OCI-LY7 (cell line): ENCODE results near the gene NABP2. TPM values are rescaled to one million over a fixed set of nuclear protein-coding genes. Genes with fewer than 3 reads are reported as not detected.
A peak's percentile ranks its signal among the peaks of the same experiment; 100 is the strongest.
"Not testable (repeated sequence)": the region's sequence is repeated elsewhere in the genome, so short reads cannot be mapped to it uniquely, and the experiment has no call there.

Source experiments
- BruUV-seq: library from RNA; stranded (reverse); fragments of 400-500 nt; replicated peaks from 2 replicates; lab custom pipeline; 2021; lab: Mats Ljungman, UMichigan
- CTCF ChIA-PET: fragments of 300-600 bp; sonication (Branson Sonifier 250); formaldehyde crosslinking; loops from one replicate; lab custom pipeline; 2022; ENCODE audit warnings: antibody characterized with exemption; ENCODE audit not compliant: unreplicated experiment; lab: Charles Lee
- POLR2A ChIA-PET: fragments of 300-600 bp; sonication (Branson Sonifier 250); formaldehyde crosslinking; loops from one replicate; lab custom pipeline; 2022; ENCODE audit warnings: antibody characterized with exemption; lab: Charles Lee
- DNase-seq: peaks from one replicate; pipeline ENCODE4 v3.0.0-alpha.2; 2015; ENCODE audit warnings: low spot score
- H2AFZ ChIP-seq: fragments of 200-600 bp; sonication (generic), shearing (Covaris generic); 2 replicates; pipeline ENCODE4 v1.6.1; 2014; ENCODE audit warnings: mild to moderate bottlenecking, antibody characterized with exemption, low read length, moderate library complexity
- H3K27ac ChIP-seq: fragments of 200-600 bp; sonication (generic); 2 replicates; pipeline ENCODE4 v1.5.1; 2014; ENCODE audit warnings: mixed run types, low read depth, mild to moderate bottlenecking, moderate library complexity, low read length, inconsistent platforms; ENCODE audit not compliant: poor library complexity, severe bottlenecking
- H3K36me3 ChIP-seq: fragments of 200-600 bp; sonication (generic); 2 replicates; pipeline ENCODE4 v1.6.1; 2014; ENCODE audit warnings: mild to moderate bottlenecking, antibody characterized with exemption, low read length, moderate library complexity, mixed read lengths; ENCODE audit not compliant: insufficient read depth
- H3K4me1 ChIP-seq: fragments of 200-600 bp; sonication (generic); 2 replicates; pipeline ENCODE4 v1.5.1; 2014; ENCODE audit warnings: mild to moderate bottlenecking, low read length; ENCODE audit not compliant: insufficient read depth, poor library complexity, severe bottlenecking
- H3K4me2 ChIP-seq: fragments of 200-600 bp; sonication (generic); 2 replicates; pipeline ENCODE4 v1.6.1; 2014; ENCODE audit warnings: mild to moderate bottlenecking, low read length
- H3K4me3 ChIP-seq: fragments of 200-600 bp; sonication (generic); 2 replicates; pipeline ENCODE4 v1.5.1; 2014; ENCODE audit warnings: mild to moderate bottlenecking, low read depth, low read length; ENCODE audit not compliant: poor library complexity, severe bottlenecking
- H3K79me2 ChIP-seq: fragments of 200-600 bp; sonication (generic); 2 replicates; pipeline ENCODE4 v1.6.1; 2016; ENCODE audit warnings: low read depth, mild to moderate bottlenecking, low read length, moderate library complexity, mixed read lengths; ENCODE audit not compliant: insufficient read depth
- H3K9me2 ChIP-seq: fragments of 200-600 bp; sonication (generic); 2 replicates; pipeline ENCODE4 v1.6.1; 2016; ENCODE audit warnings: mild to moderate bottlenecking, low read length, mixed read lengths; ENCODE audit not compliant: insufficient read depth
- H3K9me3 ChIP-seq: fragments of 200-600 bp; sonication (generic); 2 replicates; pipeline ENCODE4 v1.6.1; 2014; ENCODE audit warnings: mild to moderate bottlenecking, mixed run types, low read length, mixed read lengths
- H4K20me1 ChIP-seq: fragments of 200-600 bp; sonication (generic); 2 replicates; pipeline ENCODE4 v1.6.1; 2014; ENCODE audit warnings: mild to moderate bottlenecking, antibody characterized with exemption, low read length, moderate library complexity, mixed read lengths; ENCODE audit not compliant: insufficient read depth
- CTCF ChIP-seq: fragments of 200-600 bp; sonication (generic); conservative IDR thresholded peaks from 2 replicates; pipeline ENCODE4 v1.5.1; 2014; ENCODE audit warnings: mild to moderate bottlenecking, antibody characterized with exemption, low read length, moderate library complexity, mixed read lengths
- EZH2phosphoT487 ChIP-seq: fragments of 200-600 bp; sonication (generic); IDR thresholded peaks from 2 replicates; pipeline ENCODE4 v1.6.1; 2018; ENCODE audit warnings: low read depth, borderline replicate concordance, mild to moderate bottlenecking, mixed run types, antibody characterized with exemption, low read length, moderate library complexity, mixed read lengths
- intact Hi-C: fragments of 100-400 bp; cut with micrococcal nuclease; formaldehyde crosslinking; loops from one replicate; pipeline ENCODE4 v1.10.0; 2022; ENCODE audit not compliant: unreplicated experiment
- total RNA-seq, 2 experiments: library from RNA; depleted of rRNA in 1 of 2; stranded (reverse); fragments of >200 nt in 1 of 2; shearing (Covaris generic) in 1 of 2; gene quantifications; 2 replicates each; pipeline ENCODE4 v1.2.3, GENCODE V29; 2014 to 2022

The NABP2 gene
- total RNA-seq, 2 experiments from 2014 or later, result 37.5 to 61.1 TPM

GRCh38 chr12:56192582-56192981 lies 31.6 kb upstream of the NABP2 start:
- Histone ChIP-seq H3K4me2 (0 out of 2 replicates have a peak overlapping the region, but pooled peaks have one; percentile 7), H3K79me2 (peaks cover 14% of the 10 kb centered on the region), H2AFZ (peak overlapping the region; percentile 84), H4K20me1 (0 out of 2 replicates have a peak, but pooled peaks cover 4% of the 10 kb centered on the region), H3K36me3 (no peaks in the 10 kb centered on the region), H3K27ac (no peak overlapping the region), H3K4me1 (peaks cover 29% of the 10 kb centered on the region), H3K9me3 (no peaks in the 10 kb centered on the region), H3K9me2 (no peaks in the 10 kb centered on the region), H3K4me3 (no peak overlapping the region)
- ChIA-PET POLR2A (interaction anchor here (2.4 kb wide), 1 partner anchor 29 kb away, joined by 19 read pairs; the partner anchor contains the start of gene RNF41), CTCF (interaction anchor here (0.6 to 1.5 kb wide), 3 partner anchors 29 to 73 kb away, joined by 3 to 7 read pairs (median 3); partner anchors contain the start of gene RNF41)
- no peak for TF ChIP-seq EZH2phosphoT487
- intact Hi-C loops, result loop anchor here (2.0 kb wide), 2 partner anchors 108 to 308 kb away; partner anchors contain the start of gene CS
- BruUV-seq, result no TSS peak
- DNase-seq, result no peak

- no peaks in the 10 kb centered on the region for H3K36me3 ChIP-seq
- TF ChIP-seq CTCF, result peak; percentile 99
- TF ChIP-seq EZH2phosphoT487, result no peak
- intact Hi-C loops, result loop anchor here (1.0 to 2.0 kb wide), 5 partner anchors 31 to 308 kb away; partner anchors contain the start of genes ANKRD52, CS and NABP2
- ChIA-PET POLR2A (interaction anchor here (0.7 to 2.4 kb wide), 2 partner anchors 19 to 29 kb away, joined by 3 to 19 read pairs; partner anchors contain the start of gene RNF41), CTCF (interaction anchor here (0.6 kb wide), 2 partner anchors 29 to 73 kb away, joined by 3 to 7 read pairs; partner anchors contain the start of gene RNF41)
- peak overlapping the region; percentile 84 for H2AFZ ChIP-seq
- H3K27ac ChIP-seq, result no peak overlapping the region
- H3K9me2 ChIP-seq, result no peaks in the 10 kb centered on the region
- H3K4me2 ChIP-seq, result peak overlapping the region; percentile 7; the same call in 1 of the 2 replicates
- no peaks in the 10 kb centered on the region for H3K9me3 ChIP-seq
- H3K4me1 ChIP-seq, result peaks cover 24% of the 10 kb centered on the region
- TSS peak; percentile 60 for BruUV-seq
- H3K79me2 ChIP-seq, result peaks cover 9% of the 10 kb centered on the region
- H3K4me3 ChIP-seq, result no peak overlapping the region
- DNase-seq, result peak; percentile 94
- 0 out of 2 replicates have a peak, but pooled peaks cover 2% of the 10 kb centered on the region for H4K20me1 ChIP-seq
Observed at GRCh38 chr12:56193025-56193578, 31.0 kb upstream of the NABP2 start.

- H3K79me2 ChIP-seq, H2AFZ ChIP-seq, H3K9me3 ChIP-seq, H3K27ac ChIP-seq, CTCF ChIA-PET, H3K4me2 ChIP-seq, H3K36me3 ChIP-seq, intact Hi-C loops, H3K4me3 ChIP-seq, H4K20me1 ChIP-seq, DNase-seq, BruUV-seq, H3K9me2 ChIP-seq: not testable (repeated sequence)
- peaks cover 10% of the 10 kb centered on the region for H3K4me1 ChIP-seq
- POLR2A ChIA-PET, result interaction anchor here (0.6 to 3.2 kb wide), 5 partner anchors 8 to 93 kb away, joined by 3 to 23 read pairs (median 9); partner anchors contain the start of genes PA2G4 and RNF41
Observed at GRCh38 chr12:56196818-56197550, 27.2 kb upstream of the NABP2 start.
